ENCODE measurements around the gene GJD4. TPM values are rescaled to one million over a fixed set of nuclear protein-coding genes. Genes with fewer than 3 reads are reported as not detected.

The GJD4 gene
- total and polyA plus RNA-seq, 2 of the 4 experiments (the other 2 are of a cell fraction): not detected

DNA sequence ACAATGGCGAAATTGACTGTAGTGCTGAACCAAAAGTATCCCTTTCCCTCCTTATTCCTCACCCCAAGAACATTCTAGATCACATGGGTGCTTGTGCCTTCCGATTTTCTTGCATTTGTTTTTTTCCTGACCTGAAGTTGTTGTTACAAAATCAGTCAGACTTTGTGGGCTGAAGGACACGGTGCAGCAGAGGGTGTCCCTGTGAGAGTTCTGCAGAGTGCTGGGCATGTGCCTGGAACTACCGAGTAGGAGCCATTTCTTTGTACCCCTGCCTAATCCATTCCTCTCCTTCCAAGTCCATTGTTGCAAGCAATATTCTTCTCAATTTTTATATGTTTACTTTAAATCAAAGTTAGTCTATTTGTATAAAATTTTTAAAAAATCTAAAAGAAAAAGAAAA is 35.3 kb upstream of the GJD4 start:
- in situ Hi-C loops (cut with MboI; ENCODE audit: low sequenced_read_pairs): loop anchor here (10.0 to 25.0 kb wide), 2 partner anchors 335 to 458 kb away; no protein-coding TSS in a partner anchor
- CTCF ChIA-PET: no interaction called here

More for the DNA sequence above, 35.3 kb upstream of the GJD4 start:
- ATAC-seq (ENCODE audit: low read depth): no peak
- intact Hi-C loops (cut with micrococcal nuclease) (loop anchor here (10.0 kb wide), 2 partner anchors 325 to 445 kb away; partner anchors contain the start of gene CREM), dilution Hi-C loops (cut with HindIII; ENCODE audit: low sequenced_read_pairs, unreplicated experiment) (no loop called here)
- H3K56ac ChIP-seq (ENCODE audit: extremely low read depth, insufficient read depth, low read length): no peak overlapping the region
- H4K91ac ChIP-seq (ENCODE audit: insufficient read depth, low read depth, low read length): no peak overlapping the region
- peaks cover 27% of the 10 kb centered on the region for H3K36me3 ChIP-seq (ENCODE audit: control insufficient read depth, insufficient read depth, low read length)
- BruUV-seq (replicated peaks): no TSS peak
- H3K4me2 ChIP-seq (ENCODE audit: low read depth, low read length): no peak overlapping the region
- peaks cover 5% of the 10 kb centered on the region for H3K4me1 ChIP-seq (ENCODE audit: control insufficient read depth, insufficient read depth, low read length)
- no peak overlapping the region for H2BK15ac ChIP-seq (ENCODE audit: low read depth, low read length)
- H4K5ac ChIP-seq (ENCODE audit: low read depth, low read length): no peak overlapping the region
- no peak overlapping the region for H2AK9ac ChIP-seq (replicated peaks; ENCODE audit: low read depth, low read length, poor library complexity)
- no peak overlapping the region for H3K4ac ChIP-seq (ENCODE audit: low read depth, low read length)
- no peak overlapping the region for H2AK5ac ChIP-seq (ENCODE audit: low read depth, low read length)
- no peak overlapping the region for H3K14ac ChIP-seq (replicated peaks; ENCODE audit: low read depth, low read length)
- TF ChIP-seq, protein P1, sequence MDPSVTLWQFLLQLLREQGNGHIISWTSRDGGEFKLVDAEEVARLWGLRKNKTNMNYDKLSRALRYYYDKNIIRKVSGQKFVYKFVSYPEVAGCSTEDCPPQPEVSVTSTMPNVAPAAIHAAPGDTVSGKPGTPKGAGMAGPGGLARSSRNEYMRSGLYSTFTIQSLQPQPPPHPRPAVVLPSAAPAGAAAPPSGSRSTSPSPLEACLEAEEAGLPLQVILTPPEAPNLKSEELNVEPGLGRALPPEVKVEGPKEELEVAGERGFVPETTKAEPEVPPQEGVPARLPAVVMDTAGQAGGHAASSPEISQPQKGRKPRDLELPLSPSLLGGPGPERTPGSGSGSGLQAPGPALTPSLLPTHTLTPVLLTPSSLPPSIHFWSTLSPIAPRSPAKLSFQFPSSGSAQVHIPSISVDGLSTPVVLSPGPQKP (IDR thresholded peaks at IDR 0.05; ENCODE audit: borderline replicate concordance, low read depth, low read length): no peak
- TF ChIP-seq, protein P2, sequence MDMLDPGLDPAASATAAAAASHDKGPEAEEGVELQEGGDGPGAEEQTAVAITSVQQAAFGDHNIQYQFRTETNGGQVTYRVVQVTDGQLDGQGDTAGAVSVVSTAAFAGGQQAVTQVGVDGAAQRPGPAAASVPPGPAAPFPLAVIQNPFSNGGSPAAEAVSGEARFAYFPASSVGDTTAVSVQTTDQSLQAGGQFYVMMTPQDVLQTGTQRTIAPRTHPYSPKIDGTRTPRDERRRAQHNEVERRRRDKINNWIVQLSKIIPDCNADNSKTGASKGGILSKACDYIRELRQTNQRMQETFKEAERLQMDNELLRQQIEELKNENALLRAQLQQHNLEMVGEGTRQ (IDR thresholded peaks at IDR 0.05; ENCODE audit: low read depth, low read length): no peak
- no peak for TF ChIP-seq POLR2A (IDR thresholded peaks at IDR 0.05; ENCODE audit: low read depth, low read length)
- TF ChIP-seq RCOR1 (IDR thresholded peaks at IDR 0.05; ENCODE audit: insufficient replicate concordance, low read length): no peak
- TF ChIP-seq, protein P3, sequence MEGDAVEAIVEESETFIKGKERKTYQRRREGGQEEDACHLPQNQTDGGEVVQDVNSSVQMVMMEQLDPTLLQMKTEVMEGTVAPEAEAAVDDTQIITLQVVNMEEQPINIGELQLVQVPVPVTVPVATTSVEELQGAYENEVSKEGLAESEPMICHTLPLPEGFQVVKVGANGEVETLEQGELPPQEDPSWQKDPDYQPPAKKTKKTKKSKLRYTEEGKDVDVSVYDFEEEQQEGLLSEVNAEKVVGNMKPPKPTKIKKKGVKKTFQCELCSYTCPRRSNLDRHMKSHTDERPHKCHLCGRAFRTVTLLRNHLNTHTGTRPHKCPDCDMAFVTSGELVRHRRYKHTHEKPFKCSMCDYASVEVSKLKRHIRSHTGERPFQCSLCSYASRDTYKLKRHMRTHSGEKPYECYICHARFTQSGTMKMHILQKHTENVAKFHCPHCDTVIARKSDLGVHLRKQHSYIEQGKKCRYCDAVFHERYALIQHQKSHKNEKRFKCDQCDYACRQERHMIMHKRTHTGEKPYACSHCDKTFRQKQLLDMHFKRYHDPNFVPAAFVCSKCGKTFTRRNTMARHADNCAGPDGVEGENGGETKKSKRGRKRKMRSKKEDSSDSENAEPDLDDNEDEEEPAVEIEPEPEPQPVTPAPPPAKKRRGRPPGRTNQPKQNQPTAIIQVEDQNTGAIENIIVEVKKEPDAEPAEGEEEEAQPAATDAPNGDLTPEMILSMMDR (conservative IDR thresholded peaks at IDR 0.05; ENCODE audit: low read depth, low read length): no peak
- TF ChIP-seq RAD21 (IDR thresholded peaks at IDR 0.05; ENCODE audit: low read length): no peak
- no peak for TF ChIP-seq CHD1 (IDR thresholded peaks at IDR 0.05; ENCODE audit: low read depth, low read length)
- TF ChIP-seq RFX5 (IDR thresholded peaks at IDR 0.05; ENCODE audit: low read depth, low read length): no peak
- no peak overlapping the region for H2AFZ ChIP-seq (replicated peaks; ENCODE audit: low read length, poor library complexity)
- 100% methylated on average over 1 of the region's 4 CpGs; no CpG with 5 or more reads in 1 of the 2 experiments for WGBS, 2 experiments (ENCODE audit: extremely low coverage in 2 of 2, insufficient read length in 1 of 2)
- no peak overlapping the region for H3K4me3 ChIP-seq (ENCODE audit: insufficient read depth, low read depth, low read length)
- H3K27me3 ChIP-seq (ENCODE audit: control insufficient read depth, insufficient read depth, low read length): no peaks in the 10 kb centered on the region
- no peak overlapping the region for H4K8ac ChIP-seq (ENCODE audit: low read depth in 2 of 2, low read length in 2 of 2)
- H2BK120ac ChIP-seq (ENCODE audit: low read depth, low read length): no peak overlapping the region
- no peak overlapping the region for H3K9ac ChIP-seq (ENCODE audit: low read depth, low read length)
- DNase-seq: no peak
- H4K20me1 ChIP-seq (ENCODE audit: insufficient read depth, low read length): peaks cover 5% of the 10 kb centered on the region; the same call in 1 of the 2 replicates
- H3K27ac ChIP-seq (ENCODE audit: insufficient read depth, low read length): no peak overlapping the region
- H3K23ac ChIP-seq (ENCODE audit: low read depth, low read length): no peak overlapping the region
- POLR2A ChIA-PET (ENCODE audit: unreplicated experiment): no interaction called here
- no peak overlapping the region for H2BK20ac ChIP-seq (ENCODE audit: low read depth, low read length)
- H3K18ac ChIP-seq (ENCODE audit: low read depth, low read length): no peak overlapping the region
- peaks cover 12% of the 10 kb centered on the region; the same call in 1 of the 2 replicates for H3K9me1 ChIP-seq (ENCODE audit: insufficient read depth, low read length)
- peaks cover 0 to 13% of the 10 kb centered on the region in 2 experiments; a peak in 1 of 4 replicates for H3K79me1 ChIP-seq (ENCODE audit: low read depth in 1 of 2, low read length in 2 of 2)
- no peaks in the 10 kb centered on the region for H3K9me3 ChIP-seq (ENCODE audit: control insufficient read depth, insufficient read depth, low read length)
- H2BK5ac ChIP-seq (ENCODE audit: low read depth, low read length, poor library complexity, severe bottlenecking): no peak overlapping the region
